Measurements from ENCODE around the gene RAC2.
"Not testable (repeated sequence)": the region's sequence is repeated elsewhere in the genome, so short reads cannot be mapped to it uniquely, and the experiment has no call there.

RAC2 gene

GRCh38 chr22:37233371-37233750 lies 10.7 kb downstream of the RAC2 start:
- DNase-seq: not testable (repeated sequence)

GRCh38 chr22:37232140-37232998 lies 11.7 kb downstream of the RAC2 start:
- DNase-seq: no peak

- DNase-seq: no peak
Measured at GRCh38 chr22:37231406-37232139, 12.5 kb downstream of the RAC2 start.

GRCh38 chr22:37230673-37231405 lies 13.2 kb downstream of the RAC2 start:
- no peak for DNase-seq

- DNase-seq: no peak
Measured at GRCh38 chr22:37229805-37230672, 14.0 kb downstream of the RAC2 start.

- no peak for DNase-seq
Measured at GRCh38 chr22:37229012-37229804, 14.9 kb downstream of the RAC2 start.

GRCh38 chr22:37228106-37229011 lies 15.7 kb downstream of the RAC2 start:
- DNase-seq: no peak

GRCh38 chr22:37226514-37226913 lies 17.6 kb downstream of the RAC2 start:
- DNase-seq: no peak

- no peak for DNase-seq
Measured at GRCh38 chr22:37226087-37226486, 18.0 kb downstream of the RAC2 start.

GRCh38 chr22:37225481-37225880 lies 18.6 kb downstream of the RAC2 start:
- DNase-seq: no peak

GRCh38 chr22:37224757-37225420 lies 19.2 kb downstream of the RAC2 start:
- no peak for DNase-seq

GRCh38 chr22:37223965-37224551 lies 20.0 kb downstream of the RAC2 start:
- DNase-seq: no peak

- DNase-seq: no peak
Measured at GRCh38 chr22:37222440-37222971, 21.6 kb downstream of the RAC2 start.

GRCh38 chr22:37221424-37222333 lies 22.4 kb downstream of the RAC2 start:
- DNase-seq: no peak

GRCh38 chr22:37220543-37220981 lies 23.5 kb downstream of the RAC2 start:
- no peak for DNase-seq

GRCh38 chr22:37219533-37219932 lies 24.5 kb downstream of the RAC2 start:
- DNase-seq: no peak

- no peak for DNase-seq
Measured at GRCh38 chr22:37218771-37219411, 25.2 kb downstream of the RAC2 start.

- DNase-seq: no peak
Measured at GRCh38 chr22:37218399-37218770, 25.7 kb downstream of the RAC2 start.

All from NCI-H1930 (cell line).